ENCODE measurements around the gene NADSYN1. TPM values are rescaled to one million over a fixed set of nuclear protein-coding genes. Genes with fewer than 3 reads are reported as not detected.

The NADSYN1 gene
- total RNA-seq, 1 donor from 2014 or later = 66.6 TPM

- Mint-ChIP-seq H3K4me3 (no peak overlapping the region), H3K4me1 (ENCODE audit: unreplicated experiment) (peaks cover 22% of the 10 kb centered on the region), H3K27me3 (no peaks in the 10 kb centered on the region), H3K36me3 (peaks cover 53% of the 10 kb centered on the region), H3K27ac (no peak overlapping the region), H3K9me3 (no peaks in the 10 kb centered on the region)
- DNase-seq (ENCODE audit: extremely low spot score, unreplicated experiment) = no peak
- no peak for TF ChIP-seq CTCF (conservative IDR thresholded peaks at IDR 0.05)
Measured at GRCh38 chr11:71485466-71485865, 32.5 kb downstream of the NADSYN1 start.

GRCh38 chr11:71486320-71486719 lies 33.3 kb downstream of the NADSYN1 start:
- H3K27ac Mint-ChIP-seq = no peak overlapping the region
- no peak overlapping the region for H3K4me3 Mint-ChIP-seq
- TF ChIP-seq CTCF (conservative IDR thresholded peaks at IDR 0.05) = no peak
- H3K27me3 Mint-ChIP-seq = no peaks in the 10 kb centered on the region
- DNase-seq (ENCODE audit: extremely low spot score, unreplicated experiment) = no peak
- H3K36me3 Mint-ChIP-seq = peaks cover 51% of the 10 kb centered on the region
- peaks cover 22% of the 10 kb centered on the region for H3K4me1 Mint-ChIP-seq (ENCODE audit: unreplicated experiment)
- H3K9me3 Mint-ChIP-seq = no peaks in the 10 kb centered on the region

DNA sequence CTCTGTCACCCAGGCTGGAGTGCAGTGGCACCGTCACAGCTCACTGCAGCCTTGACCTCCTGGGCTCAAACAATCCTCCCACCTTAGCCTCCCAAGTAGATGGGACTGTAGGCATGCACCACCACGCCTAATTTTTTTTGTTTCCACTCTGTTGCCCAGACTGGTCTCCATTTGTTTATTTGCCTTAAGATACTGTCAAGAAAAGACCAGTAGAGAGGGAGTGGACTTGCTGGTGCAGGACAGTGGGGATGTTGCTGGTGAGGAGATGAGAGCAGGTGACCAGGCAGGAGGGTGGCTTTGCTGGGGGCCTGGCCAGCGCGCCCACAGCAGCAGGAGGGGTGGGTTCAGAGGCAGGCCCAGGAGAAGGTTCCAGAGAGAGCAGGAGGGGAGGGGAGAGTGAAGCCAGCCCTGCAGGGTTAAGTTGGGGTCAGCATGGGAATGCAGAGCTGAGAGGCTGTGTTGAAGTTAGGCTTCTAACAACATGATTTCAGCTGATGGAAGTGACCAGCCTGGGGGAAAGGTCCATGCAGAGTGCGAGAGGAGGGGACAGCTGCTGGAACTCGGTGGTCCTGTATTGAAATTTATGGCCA lies 35.8 kb downstream of the NADSYN1 start:
- Mint-ChIP-seq H3K4me3 (no peak overlapping the region), H3K27ac (peak overlapping the region; percentile 94), H3K27me3 (no peaks in the 10 kb centered on the region), H3K4me1 (ENCODE audit: unreplicated experiment) (peaks cover 22% of the 10 kb centered on the region), H3K9me3 (no peaks in the 10 kb centered on the region), H3K36me3 (peaks cover 48% of the 10 kb centered on the region)
- DNase-seq (ENCODE audit: extremely low spot score, unreplicated experiment) = no peak
- TF ChIP-seq CTCF (conservative IDR thresholded peaks at IDR 0.05) = no peak

DNA sequence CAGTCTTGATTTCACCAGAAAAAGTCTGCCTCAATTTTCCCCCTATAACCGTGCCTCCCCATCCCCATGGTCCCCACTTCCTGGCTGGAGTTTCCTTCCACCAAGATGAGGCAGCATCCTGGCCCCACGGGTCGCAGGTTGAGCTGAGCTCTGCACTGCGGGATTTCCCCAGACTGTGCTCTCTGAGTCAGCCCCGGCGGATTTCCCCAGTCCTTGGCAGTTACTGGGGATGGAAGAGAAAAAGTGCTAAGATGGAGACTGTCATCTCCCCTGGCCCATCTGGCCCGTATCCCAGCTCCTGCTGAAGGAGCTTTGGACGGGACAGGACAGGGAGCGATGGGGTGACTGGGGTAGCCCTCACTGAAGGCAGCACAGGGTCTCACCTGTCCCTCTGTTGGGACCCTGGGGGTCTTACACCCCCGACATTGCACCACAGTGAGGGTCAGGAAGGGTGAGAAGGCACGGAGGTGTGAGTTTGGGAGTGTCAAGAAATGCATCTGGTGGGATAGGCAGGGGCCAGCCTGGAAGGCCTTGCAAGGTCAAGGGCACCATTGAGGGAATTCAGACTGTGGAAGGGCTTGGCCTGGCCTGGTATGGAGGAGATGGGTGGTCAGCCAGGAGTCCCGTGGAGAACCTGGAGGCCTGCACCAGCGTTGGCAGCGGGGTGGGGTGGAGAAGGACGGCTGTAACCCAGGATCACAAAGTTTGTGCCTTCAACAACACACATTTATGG lies 36.5 kb downstream of the NADSYN1 start:
- Mint-ChIP-seq H3K4me1 (ENCODE audit: unreplicated experiment) (peaks cover 22% of the 10 kb centered on the region), H3K27ac (no peak overlapping the region), H3K4me3 (no peak overlapping the region), H3K9me3 (no peaks in the 10 kb centered on the region), H3K27me3 (no peaks in the 10 kb centered on the region), H3K36me3 (peaks cover 46% of the 10 kb centered on the region)
- no peak for TF ChIP-seq CTCF (conservative IDR thresholded peaks at IDR 0.05)
- DNase-seq (ENCODE audit: extremely low spot score, unreplicated experiment) = peak; percentile 50

DNA sequence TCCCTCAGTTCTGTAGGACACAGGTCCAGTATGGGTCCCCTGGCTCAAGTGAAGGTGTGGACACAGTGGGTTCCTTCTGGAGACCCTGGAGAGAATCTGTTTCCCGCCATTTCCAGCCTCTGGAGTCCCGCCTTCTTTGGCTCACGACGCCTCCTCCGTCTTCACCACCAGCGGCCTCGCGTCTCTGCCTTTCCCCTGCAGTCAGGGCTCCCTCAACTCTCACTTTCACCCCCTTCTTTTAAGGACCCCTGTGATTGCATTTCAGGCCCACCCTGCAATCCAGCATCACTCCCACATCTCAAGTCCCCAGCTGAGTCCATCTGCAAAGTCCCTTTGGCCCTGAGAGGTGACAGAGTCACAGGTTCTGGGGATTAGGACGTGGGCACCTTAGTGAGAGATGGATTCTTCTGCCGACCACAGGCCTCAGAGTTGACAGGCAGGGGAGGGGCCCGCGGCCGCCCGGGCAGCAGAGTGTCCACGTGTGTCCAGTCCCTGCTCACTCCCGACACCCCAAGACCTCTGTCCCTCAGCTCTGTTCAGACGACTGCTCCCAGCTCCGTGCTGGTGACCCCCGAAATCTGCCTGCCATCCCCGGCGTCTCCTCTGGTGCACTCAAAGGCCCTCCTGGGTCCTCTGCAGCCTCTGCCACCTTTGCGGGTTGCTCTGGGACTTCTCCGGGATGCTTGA lies 37.2 kb downstream of the NADSYN1 start:
- H3K27me3 Mint-ChIP-seq = no peaks in the 10 kb centered on the region
- H3K36me3 Mint-ChIP-seq = peaks cover 42% of the 10 kb centered on the region
- peaks cover 22% of the 10 kb centered on the region for H3K4me1 Mint-ChIP-seq (ENCODE audit: unreplicated experiment)
- peak; percentile 65 for DNase-seq (ENCODE audit: extremely low spot score, unreplicated experiment)
- no peaks in the 10 kb centered on the region for H3K9me3 Mint-ChIP-seq
- TF ChIP-seq CTCF (conservative IDR thresholded peaks at IDR 0.05) = no peak
- no peak overlapping the region for H3K27ac Mint-ChIP-seq
- no peak overlapping the region for H3K4me3 Mint-ChIP-seq
